ENCODE data around the gene PLXNA2. TPM values are rescaled to one million over a fixed set of nuclear protein-coding genes. Genes with fewer than 3 reads are reported as not detected.

PLXNA2 gene
- total RNA-seq, 1 donor from 2014 or later: 28.2 TPM

DNA sequence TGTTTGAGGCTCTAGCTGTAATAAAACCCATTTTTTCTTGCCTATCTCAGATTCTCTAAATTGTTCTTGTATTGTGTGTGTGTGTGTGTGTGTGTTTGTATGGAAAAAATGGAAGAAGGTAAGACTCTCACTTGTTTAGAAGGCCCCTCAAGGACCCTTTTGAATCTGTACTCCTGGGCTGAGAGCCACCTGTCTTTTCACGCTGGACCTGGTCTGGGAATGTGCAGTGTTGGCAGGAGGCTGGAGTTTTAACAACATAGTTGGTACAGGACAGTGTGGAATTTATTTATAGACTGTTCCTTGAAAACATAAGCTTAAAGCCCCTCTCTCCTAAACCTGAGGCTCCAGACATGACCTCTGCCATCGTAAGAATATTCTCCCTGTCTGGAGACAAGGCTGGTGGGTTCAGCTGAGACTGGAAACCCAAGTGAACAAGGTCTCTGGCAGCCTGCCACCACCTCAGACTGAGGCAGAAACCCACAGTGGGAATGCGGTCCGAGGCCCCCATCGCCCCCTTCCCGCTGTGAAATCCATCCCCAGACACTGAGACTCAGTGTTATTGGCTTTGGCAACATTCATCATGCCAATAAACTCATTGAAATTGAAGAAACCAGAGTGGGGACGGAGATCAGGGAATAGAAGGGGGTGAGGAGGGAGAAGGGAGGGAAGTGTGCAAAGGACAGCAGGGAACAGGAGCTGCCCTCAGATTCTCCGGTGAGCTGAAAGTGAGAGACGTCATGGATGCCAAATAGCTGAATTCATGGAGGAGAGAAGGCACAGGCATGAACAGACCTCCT, 24.6 kb upstream of the PLXNA2 start:
- ATAC-seq (no peak), DNase-seq (ENCODE audit: low spot score) (no peak)
- intact Hi-C loops (cut with DNase I): no loop called here

DNA sequence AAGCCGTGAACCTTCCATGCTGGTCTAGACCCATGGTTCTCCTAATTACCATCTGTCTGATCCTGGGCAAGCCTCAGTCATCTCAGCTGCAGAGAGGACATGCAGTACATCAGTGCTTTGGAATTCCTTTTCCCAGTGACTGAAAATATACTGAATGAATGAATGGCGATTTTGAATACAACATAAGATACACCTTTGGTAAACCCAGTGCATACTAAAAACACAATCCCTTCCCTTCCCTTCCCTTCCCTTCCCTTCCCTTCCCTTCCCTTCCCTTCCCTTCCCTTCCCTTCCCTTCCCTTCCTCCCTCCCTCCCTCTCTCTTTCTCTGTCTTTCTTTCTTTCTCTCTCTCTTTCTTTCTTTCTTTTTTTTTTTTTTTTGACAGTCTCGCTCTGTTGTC, 21.3 kb upstream of the PLXNA2 start:
- DNase-seq (ENCODE audit: low spot score) (no peak), ATAC-seq (peak; percentile 41)
- intact Hi-C loops (cut with DNase I): no loop called here

DNA sequence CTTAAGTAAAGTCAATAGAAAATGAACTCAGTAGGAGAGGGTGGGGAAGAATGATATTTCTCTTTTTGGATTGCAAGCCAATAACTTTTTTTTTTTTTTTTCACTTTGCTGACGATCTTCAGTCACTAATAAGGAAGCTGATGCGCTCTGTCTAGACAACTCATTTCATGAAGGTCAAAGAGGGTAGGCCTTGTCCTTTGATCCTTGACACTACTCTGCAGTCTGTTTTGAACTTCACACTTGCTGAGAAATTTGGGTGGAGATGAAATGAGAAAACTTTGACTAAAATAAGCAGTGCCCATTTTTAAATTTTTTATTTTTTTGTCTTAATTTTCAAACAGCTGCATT, 20.9 kb upstream of the PLXNA2 start:
- no peak for DNase-seq (ENCODE audit: low spot score)
- intact Hi-C loops (cut with DNase I): no loop called here
- peak; percentile 86 for ATAC-seq

DNA sequence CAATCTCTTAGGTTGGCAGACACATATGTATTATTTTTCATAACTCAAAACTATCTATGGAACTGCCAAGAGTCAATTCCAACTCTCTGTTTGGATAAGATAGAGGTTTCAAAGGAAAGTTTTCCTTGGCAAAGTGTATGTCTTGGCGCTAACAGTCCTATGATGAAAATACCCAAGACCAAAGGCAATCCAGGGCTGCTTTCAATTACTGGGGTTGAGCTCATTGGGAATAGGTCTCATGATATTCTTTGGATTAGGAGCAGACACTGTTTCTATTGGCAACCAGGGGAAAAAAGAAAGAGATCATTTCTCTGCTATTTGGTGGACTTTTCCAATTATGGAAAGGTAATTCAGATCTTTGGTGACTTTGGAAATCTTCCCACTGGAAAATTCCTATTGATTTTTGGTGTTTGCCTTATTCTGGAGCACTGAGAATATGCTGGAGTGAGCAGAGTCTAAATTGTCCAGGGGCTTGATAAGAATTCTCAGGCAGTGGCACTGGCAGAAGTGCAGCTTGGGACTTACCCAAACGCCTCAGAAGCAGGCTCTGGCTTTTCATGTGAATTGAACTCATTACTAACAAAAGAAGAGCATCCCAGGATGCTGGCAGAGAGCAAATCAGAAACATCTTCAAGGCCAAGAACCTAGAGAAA, 20.4 kb upstream of the PLXNA2 start:
- DNase-seq (ENCODE audit: low spot score): no peak
- peak; percentile 95 for ATAC-seq
- intact Hi-C loops (cut with DNase I): no loop called here

DNA sequence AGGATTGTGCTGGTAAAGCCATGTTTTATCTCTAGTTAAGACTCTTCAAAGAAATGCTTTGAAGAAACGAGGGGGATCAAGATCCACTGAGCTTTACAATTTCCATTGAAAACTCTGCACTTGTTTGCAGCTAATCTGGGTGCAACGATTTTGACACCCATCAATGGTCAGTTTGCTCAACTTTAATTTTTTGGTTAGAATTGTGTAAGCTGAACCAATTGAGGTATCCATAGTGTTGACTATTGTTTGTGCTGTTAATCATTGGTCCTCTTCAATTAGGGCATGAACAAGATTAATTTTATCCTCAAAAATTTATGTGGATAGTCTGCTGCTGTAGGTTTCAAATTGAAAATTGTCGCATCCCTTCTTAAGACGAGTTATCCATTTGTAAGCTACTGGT, 17.7 kb upstream of the PLXNA2 start:
- intact Hi-C loops (cut with DNase I): no loop called here
- DNase-seq (ENCODE audit: low spot score) (no peak), ATAC-seq (no peak)

DNA sequence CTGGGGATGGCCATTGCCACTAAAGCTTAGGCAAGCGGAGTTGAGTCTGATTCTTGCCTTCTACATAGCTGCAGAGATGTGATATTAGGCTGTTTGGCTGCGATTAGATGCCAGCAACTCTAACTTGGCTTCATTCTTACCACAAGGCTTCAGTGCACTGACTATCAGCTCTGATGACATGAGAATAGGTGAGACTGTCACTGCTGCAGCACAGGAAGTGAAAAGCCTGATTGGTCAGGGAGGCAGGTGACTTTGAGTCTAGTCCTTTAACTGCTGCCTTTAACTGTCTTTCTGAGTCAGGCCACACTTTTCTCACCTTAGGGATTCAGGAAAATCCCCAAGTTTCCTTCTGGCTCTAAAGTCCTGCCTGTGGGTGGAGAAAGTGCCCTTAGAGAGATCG, 14.1 kb upstream of the PLXNA2 start:
- DNase-seq (ENCODE audit: low spot score): no peak
- ATAC-seq: no peak
- intact Hi-C loops (cut with DNase I): no loop called here

DNA sequence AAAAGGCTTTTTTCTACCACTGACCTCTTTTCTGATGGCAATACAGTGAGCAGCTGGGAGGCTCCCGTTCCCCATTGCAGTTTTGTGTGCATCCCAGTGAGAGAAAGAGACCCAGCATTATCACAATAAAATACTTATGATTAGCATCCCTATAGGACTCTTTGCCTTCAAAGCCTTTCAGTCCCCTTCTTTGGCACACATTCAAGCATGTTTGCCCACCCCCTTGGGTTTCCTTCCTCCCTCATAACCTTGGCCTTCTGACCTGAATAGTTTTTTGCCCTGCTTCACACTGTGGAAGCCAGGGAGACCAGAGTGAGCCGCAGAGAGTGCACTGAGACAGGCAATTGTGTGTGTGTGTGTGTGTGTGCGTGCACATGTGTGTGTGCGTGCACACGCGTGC, 13.2 kb upstream of the PLXNA2 start:
- DNase-seq (ENCODE audit: low spot score) (no peak), ATAC-seq (no peak)
- intact Hi-C loops (cut with DNase I): no loop called here

DNA sequence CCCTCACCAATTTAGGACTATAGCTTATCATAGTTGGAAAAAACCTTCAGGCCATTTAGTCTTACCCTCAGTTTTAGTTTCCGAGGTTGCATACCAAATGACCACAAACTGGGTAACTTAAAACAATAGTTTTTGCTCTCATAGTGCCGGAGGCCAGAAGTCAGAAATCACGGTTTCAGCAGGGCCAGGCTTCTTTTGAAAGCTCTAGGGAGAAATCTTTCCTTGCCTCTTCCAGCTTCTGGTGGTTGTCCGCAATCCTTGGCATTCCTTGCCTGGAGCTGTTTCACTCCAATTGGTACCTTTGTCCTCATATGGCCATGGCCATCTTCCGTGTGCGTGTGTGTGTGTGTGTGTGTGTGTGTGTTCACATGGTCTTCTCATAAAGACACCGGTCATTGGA, 12.4 kb upstream of the PLXNA2 start:
- ATAC-seq: no peak
- intact Hi-C loops (cut with DNase I): no loop called here
- no peak for DNase-seq (ENCODE audit: low spot score)

DNA sequence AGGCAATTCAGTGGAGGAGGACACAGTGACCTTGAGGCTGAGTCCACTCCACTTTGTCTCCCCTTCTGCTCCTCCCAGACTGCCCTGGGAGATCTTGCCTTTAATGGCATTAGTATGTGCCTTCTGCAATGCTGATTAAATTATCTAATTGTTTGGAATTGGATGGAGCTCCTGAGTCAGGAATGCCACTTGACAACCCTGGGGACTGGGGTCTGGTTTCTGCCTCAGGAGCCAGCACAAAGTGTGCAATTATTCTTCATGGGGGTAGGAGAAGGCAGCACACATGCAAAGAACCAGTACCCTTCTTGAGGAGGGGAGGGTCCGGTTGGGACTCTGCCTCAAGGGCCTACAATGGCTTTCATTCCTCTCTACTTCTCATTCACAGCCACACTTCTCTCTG, 11.9 kb upstream of the PLXNA2 start:
- intact Hi-C loops (cut with DNase I): no loop called here
- ATAC-seq: no peak
- DNase-seq (ENCODE audit: low spot score): no peak

DNA sequence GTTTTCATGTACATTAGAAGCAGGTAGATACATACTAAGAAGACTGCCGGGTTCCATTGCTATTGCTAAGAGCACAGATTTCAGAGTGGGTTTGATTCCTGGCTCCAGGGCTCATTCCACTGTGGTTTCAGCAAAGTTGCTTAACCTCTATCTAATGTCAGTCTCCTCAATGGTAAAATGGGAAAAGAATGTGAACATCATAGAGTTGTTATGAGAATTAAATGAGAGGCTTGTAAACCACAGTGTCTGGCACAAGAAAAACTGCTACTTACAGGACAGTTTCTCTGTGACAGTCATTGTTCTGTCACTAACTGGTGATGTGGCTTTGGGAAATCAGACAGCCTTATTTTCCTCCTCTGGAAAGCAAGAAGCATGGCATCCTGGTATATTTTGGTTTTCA, 10.7 kb upstream of the PLXNA2 start:
- intact Hi-C loops (cut with DNase I): no loop called here
- DNase-seq (ENCODE audit: low spot score) (no peak), ATAC-seq (no peak)

DNA sequence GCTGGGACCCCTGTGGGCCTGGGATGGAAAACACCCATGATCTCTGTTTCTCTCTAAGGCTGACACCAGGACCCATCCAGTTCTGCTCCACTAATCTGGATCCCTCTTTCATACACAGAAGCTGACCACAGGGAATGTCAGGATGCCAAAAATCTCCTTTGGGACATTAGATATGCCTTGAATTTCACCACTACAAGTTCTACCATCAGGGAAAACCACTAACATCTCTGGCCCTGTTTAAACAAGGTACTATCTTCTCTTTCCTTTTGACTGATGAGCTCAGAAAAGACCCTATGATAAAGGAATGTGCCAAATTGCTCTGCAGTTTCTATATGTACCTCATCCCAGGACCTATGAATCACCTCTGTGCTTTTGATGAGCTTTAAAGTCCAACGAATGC, 10.2 kb upstream of the PLXNA2 start:
- DNase-seq (ENCODE audit: low spot score) (no peak), ATAC-seq (no peak)
- intact Hi-C loops (cut with DNase I): no loop called here

DNA sequence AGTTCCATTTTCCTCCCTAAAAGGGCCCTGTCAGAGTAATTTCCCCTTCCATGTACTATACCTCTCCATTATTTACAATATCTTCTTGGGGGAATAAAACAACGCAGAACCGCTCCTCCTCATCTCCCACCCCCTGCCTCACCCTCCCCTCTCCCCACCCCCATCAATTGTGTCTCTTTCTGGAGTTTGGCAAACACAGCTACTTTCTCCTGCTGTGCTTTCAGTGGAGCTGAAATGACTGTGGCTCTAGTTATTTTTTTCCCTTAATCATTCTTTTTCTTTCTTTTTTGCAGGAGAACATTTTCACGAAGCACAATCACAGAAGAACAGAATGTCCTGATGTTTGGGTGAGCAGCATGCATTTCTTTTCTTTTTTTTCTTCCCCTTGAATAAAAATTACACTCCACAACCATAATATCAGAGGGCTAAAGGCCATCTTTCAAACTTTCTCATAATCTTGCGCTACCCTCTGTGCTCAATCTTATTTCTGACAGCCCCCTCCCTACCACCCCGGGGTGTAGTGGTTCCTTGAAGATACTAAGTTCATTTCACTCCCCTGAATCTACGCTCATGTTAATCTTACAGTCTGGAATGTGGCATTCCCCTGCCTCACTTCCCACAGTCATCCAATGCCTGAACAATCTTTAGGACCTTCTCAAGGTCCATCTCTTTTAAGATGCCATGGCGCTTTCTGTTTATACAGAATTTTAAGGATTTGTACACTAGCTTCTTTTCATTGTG, 8.8 kb upstream of the PLXNA2 start:
- ATAC-seq (no peak), DNase-seq (ENCODE audit: low spot score) (no peak)
- intact Hi-C loops (cut with DNase I): no loop called here

DNA sequence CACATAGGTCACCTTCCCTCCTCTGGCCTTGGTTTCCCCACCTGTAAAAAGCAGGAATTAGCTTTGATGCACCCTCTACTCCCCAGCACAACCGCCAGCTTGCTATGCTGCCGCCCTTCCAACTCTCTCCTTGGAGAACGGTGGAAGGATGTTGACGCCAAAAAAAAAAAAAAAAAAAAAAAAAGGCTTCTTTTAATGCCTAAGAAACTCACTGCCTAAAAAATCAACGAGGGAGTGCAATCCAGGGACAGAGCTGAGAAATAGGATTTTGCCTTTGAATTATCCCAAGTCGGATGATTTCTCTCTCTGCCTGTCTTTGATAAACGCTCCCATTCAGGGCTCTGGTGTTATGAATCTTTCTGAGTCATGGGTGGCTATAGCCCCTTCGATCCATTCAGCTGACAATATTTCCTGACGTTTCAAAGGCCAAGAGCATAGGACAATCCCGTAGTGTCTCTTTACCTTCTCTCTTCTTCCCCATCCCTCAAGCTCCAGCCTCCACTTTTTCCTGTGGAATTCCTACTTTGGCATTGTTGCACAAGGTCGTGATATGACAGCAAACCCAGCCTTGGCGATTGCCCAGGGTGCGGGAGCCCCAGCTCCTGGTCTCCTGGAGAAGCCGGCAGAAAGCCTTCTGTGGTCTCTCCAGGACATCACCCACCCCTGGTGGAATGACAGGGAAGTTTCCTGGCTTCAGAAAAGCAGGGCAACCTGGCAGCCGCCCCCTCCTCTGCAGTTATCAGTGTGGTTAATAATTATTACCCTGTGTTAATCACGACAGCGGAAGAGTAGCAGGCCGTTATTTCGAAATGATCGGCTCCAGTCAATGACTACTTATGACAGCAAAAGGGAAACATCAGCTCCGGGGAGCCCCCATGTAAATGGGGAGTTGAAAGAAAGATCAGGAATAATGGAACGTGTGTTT, 8.0 kb upstream of the PLXNA2 start:
- intact Hi-C loops (cut with DNase I): no loop called here

DNA sequence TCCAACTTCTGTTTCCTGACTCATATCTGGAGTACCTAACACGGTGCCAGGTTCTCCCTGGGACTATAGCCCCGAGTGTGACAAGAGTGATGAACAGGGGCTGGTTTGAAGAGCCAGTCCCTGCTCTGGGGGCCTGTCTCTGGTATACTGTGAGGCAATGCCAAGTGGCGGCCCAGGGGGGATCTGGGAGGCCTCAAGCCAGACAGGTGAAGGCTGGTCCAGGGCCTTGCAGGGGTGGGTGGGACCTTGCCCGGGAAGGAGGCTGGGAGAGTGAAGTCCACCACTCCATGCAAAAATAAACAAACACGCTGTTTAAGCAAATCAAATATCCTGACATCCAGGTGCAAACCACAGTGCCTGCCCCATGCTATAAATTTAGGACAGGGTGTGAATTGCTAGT, 6.8 kb upstream of the PLXNA2 start:
- DNase-seq (ENCODE audit: low spot score) (no peak), ATAC-seq (no peak)
- intact Hi-C loops (cut with DNase I): no loop called here

More for the DNA sequence above, 8.0 kb upstream of the PLXNA2 start:
- DNase-seq (ENCODE audit: low spot score): no peak
- ATAC-seq: peak; percentile 23

DNA sequence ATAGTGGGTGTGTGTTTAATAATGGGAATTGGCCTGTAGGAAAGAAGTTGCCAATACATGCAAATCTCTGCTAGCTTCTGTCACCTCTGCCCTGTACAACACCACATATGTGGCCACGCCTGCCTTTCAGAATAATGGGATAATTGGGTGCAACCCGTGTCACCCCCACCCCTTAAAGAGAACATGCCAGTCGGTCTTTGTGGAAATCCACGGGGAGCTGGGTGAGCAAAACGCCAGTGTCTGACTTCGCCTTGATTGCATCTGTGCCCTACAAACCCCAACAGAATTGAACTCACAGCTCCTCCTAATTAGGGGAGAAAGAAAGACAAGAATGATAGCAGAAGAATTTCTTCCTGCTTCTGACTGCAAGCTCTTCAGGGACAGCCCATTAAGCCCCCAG, 6.4 kb upstream of the PLXNA2 start:
- ATAC-seq: no peak
- intact Hi-C loops (cut with DNase I): no loop called here
- DNase-seq (ENCODE audit: low spot score): no peak

DNA sequence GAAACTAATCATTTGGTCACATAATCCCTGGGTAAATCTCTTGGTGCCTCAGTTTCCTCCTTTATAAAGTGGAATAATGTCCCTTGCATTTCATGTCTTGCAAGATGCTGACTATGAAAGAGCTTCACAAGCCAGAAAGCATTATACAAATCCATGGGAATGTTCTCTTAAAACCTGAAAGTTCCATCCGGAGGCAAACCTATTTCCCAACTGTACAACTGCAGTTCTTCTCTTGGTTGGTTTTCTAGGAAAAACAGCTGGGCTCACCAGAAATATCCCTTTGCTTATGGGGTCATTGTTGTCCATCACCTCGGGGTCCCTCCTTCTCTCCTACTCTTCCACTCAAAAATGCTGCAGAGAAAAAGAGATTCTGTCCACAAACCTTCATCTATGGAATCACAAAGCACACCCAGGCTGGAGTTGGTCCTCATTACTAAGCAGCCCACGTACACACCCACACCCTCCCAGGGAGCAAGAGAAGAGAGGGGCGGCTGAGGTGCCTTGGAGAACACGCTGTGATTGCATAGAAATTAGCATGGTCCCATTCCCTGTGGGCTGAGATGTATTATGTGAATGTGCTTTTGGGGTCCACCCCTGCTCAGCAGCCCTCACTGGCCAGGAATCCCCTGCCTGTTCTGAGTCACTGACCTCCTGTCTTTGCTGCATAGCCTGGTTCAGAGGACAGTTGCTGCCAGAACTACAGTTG, 5.0 kb upstream of the PLXNA2 start:
- intact Hi-C loops (cut with DNase I): loop anchor here (10.0 kb wide), 2 partner anchors 154 to 224 kb away; no protein-coding TSS in a partner anchor
- no peak for DNase-seq (ENCODE audit: low spot score)
- no peak for ATAC-seq

DNA sequence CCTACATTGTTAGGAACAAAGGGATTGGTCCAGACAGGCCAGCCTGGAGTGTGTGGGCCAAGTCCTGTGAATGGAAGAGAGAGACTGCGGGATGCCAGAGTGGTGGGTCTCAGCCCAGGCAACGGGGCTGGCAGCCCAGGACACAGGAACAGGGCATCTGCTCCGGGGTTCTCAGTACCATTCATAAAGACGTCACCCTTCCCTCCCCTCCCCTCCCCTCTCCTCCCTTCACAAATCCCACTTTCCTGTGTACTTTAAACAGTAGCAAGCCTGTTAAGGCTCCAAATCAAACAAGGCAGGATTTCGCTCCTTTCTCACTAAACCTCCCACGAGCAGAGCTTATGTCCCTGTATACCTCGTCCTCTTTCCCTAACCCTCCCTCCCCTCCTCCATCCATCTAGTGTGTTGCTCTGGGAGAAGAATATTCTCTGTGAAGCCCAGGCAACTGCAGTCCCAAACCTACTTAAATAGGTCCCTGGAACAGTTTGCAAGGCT, 4.2 kb upstream of the PLXNA2 start:
- DNase-seq (ENCODE audit: low spot score) (no peak), ATAC-seq (no peak)
- intact Hi-C loops (cut with DNase I): loop anchor here (10.0 kb wide), 2 partner anchors 154 to 224 kb away; no protein-coding TSS in a partner anchor

DNA sequence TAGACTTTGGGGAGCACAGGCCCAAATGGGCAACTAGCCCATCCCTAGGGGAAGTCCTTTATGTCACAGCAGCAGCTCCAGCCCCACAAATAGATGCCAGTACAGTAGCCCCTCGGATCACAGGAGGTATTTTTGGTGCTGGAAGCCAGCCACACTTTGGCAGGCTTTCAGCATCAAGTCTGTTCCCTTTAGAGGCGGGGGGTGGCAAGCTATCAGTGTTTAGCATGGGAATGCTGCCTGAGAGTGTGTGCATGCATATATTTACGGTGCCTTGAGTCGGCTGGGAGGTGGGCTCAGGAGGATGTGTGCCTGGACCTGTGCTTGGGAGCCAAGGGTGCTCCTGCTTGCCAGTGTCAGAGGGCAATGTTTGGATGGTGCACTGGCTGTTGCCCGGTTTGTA, 3.5 kb upstream of the PLXNA2 start:
- ATAC-seq (no peak), DNase-seq (ENCODE audit: low spot score) (no peak)
- intact Hi-C loops (cut with DNase I): loop anchor here (10.0 kb wide), 2 partner anchors 153 to 223 kb away; no protein-coding TSS in a partner anchor
